Measurements from ENCODE around the gene ATP5PF. TPM values are rescaled to one million over a fixed set of nuclear protein-coding genes. Genes with fewer than 3 reads are reported as not detected.

Gene ATP5PF
- total RNA-seq, 1 donor from 2014 or later: 34.5 TPM

GRCh38 chr21:25750085-25750484 is 15.4 kb upstream of the ATP5PF start:
- FAIRE-seq: no peak
- TF ChIP-seq CTCF (IDR thresholded peaks at IDR 0.05; ENCODE audit: insufficient read depth, low read length, severe bottlenecking): no peak
- DNase-seq (ENCODE audit: low read depth): no peak
- no peak overlapping the region for H3K4me3 ChIP-seq (ENCODE audit: low read depth, low read length)
- H3K27me3 ChIP-seq (ENCODE audit: control insufficient read depth, insufficient read depth, low read length): no peaks in the 10 kb centered on the region
- peaks cover 2% of the 10 kb centered on the region for H3K36me3 ChIP-seq (ENCODE audit: control insufficient read depth, insufficient read depth, low read length)

- no peaks in the 10 kb centered on the region for H3K27me3 ChIP-seq (ENCODE audit: control insufficient read depth, insufficient read depth, low read length)
- TF ChIP-seq CTCF (IDR thresholded peaks at IDR 0.05; ENCODE audit: insufficient read depth, low read length, severe bottlenecking): no peak
- FAIRE-seq (no peak), DNase-seq (ENCODE audit: low read depth) (no peak)
- H3K36me3 ChIP-seq (ENCODE audit: control insufficient read depth, insufficient read depth, low read length): no peaks in the 10 kb centered on the region
- H3K4me3 ChIP-seq (ENCODE audit: low read depth, low read length): no peak overlapping the region
Measured at GRCh38 chr21:25744854-25745253, 10.2 kb upstream of the ATP5PF start.

- DNase-seq (ENCODE audit: low read depth) (peak; percentile 56), FAIRE-seq (no peak)
- no peaks in the 10 kb centered on the region for H3K36me3 ChIP-seq (ENCODE audit: control insufficient read depth, insufficient read depth, low read length)
Measured at GRCh38 chr21:25742900-25743299, 8.2 kb upstream of the ATP5PF start.

GRCh38 chr21:25737421-25737820 is 2.7 kb upstream of the ATP5PF start:
- no peak overlapping the region for H3K4me3 ChIP-seq (ENCODE audit: low read depth, low read length)
- DNase-seq (ENCODE audit: low read depth) (no peak), FAIRE-seq (no peak)
- no peak for TF ChIP-seq CTCF (IDR thresholded peaks at IDR 0.05; ENCODE audit: insufficient read depth, low read length, severe bottlenecking)
- no peaks in the 10 kb centered on the region for H3K36me3 ChIP-seq (ENCODE audit: control insufficient read depth, insufficient read depth, low read length)
- no peaks in the 10 kb centered on the region for H3K27me3 ChIP-seq (ENCODE audit: control insufficient read depth, insufficient read depth, low read length)

More at GRCh38 chr21:25742900-25743299, 8.2 kb upstream of the ATP5PF start:
- TF ChIP-seq CTCF (IDR thresholded peaks at IDR 0.05; ENCODE audit: insufficient read depth, low read length, severe bottlenecking): no peak
- Histone ChIP-seq H3K27me3 (ENCODE audit: control insufficient read depth, insufficient read depth, low read length) (no peaks in the 10 kb centered on the region), H3K4me3 (ENCODE audit: low read depth, low read length) (no peak overlapping the region)

- no peaks in the 10 kb centered on the region for H3K36me3 ChIP-seq (ENCODE audit: control insufficient read depth, insufficient read depth, low read length)
- no peak for TF ChIP-seq CTCF (IDR thresholded peaks at IDR 0.05; ENCODE audit: insufficient read depth, low read length, severe bottlenecking)
- DNase-seq (ENCODE audit: low read depth): peak; percentile 40
- no peak for FAIRE-seq
- peak overlapping the region; percentile 91 for H3K4me3 ChIP-seq (ENCODE audit: low read depth, low read length)
- H3K27me3 ChIP-seq (ENCODE audit: control insufficient read depth, insufficient read depth, low read length): no peaks in the 10 kb centered on the region
Measured at GRCh38 chr21:25735646-25736597, 1.2 kb upstream of the ATP5PF start.

GRCh38 chr21:25734654-25734903 is 125 bp downstream of the ATP5PF start:
- no peak for DNase-seq (ENCODE audit: low read depth)
- H3K27me3 ChIP-seq (ENCODE audit: control insufficient read depth, insufficient read depth, low read length): no peaks in the 10 kb centered on the region
- no peak for FAIRE-seq
- no peaks in the 10 kb centered on the region for H3K36me3 ChIP-seq (ENCODE audit: control insufficient read depth, insufficient read depth, low read length)
- H3K4me3 ChIP-seq (ENCODE audit: low read depth, low read length): peak overlapping the region; percentile 91
- TF ChIP-seq CTCF (IDR thresholded peaks at IDR 0.05; ENCODE audit: insufficient read depth, low read length, severe bottlenecking): no peak
